Omental fat pad (tissue), 4 donors: Measurements from ENCODE around the gene CLMN. TPM values are rescaled to one million over a fixed set of nuclear protein-coding genes. Genes with fewer than 3 reads are reported as not detected.
A peak's percentile ranks its signal among the peaks of the same experiment; 100 is the strongest.

Source experiments
- ATAC-seq: fragments of 150-250 bp; one replicate; pipeline ENCODE4 v1.9.1; 2016; ENCODE audit warnings: mild to moderate bottlenecking, moderate library complexity; ENCODE audit not compliant: low FRiP score
- DNase-seq: peaks from one replicate; pipeline ENCODE4 v3.0.0-alpha.2; 2019; ENCODE audit warnings: low spot score
- CTCF ChIP-seq, 3 donors: fragments of 450-650 bp; IDR thresholded peaks; one replicate each; pipeline ENCODE4 v1.5.1; 2016 to 2017; ENCODE audit warnings: antibody characterized with exemption in 3 of 3, mild to moderate bottlenecking in 3 of 3, moderate library complexity in 2 of 3
- total RNA-seq, 4 donors: library from RNA; depleted of rRNA; stranded (reverse); fragments of >200 nt; gene quantifications; one replicate each; pipeline ENCODE4 v1.1.0, GENCODE V29; 2016

CLMN gene
- total RNA-seq, 4 donors from 2014 or later, result 25.1 to 41.9 (median 32.9) TPM

- ATAC-seq, result no peak
- TF ChIP-seq CTCF (IDR thresholded peaks at IDR 0.05), result no peak
- no peak for DNase-seq
These were observed 156.0 kb downstream of the CLMN start for GRCh38 chr14:95163666-95164065.

- DNase-seq, result no peak
- no peak for TF ChIP-seq CTCF (IDR thresholded peaks at IDR 0.05)
- ATAC-seq, result no peak
These were observed 156.6 kb downstream of the CLMN start for GRCh38 chr14:95163132-95163531.

GRCh38 chr14:95162641-95163040, 157.1 kb downstream of the CLMN start:
- no peak for TF ChIP-seq CTCF (IDR thresholded peaks at IDR 0.05)
- DNase-seq (no peak), ATAC-seq (no peak)

- DNase-seq (peak; percentile 95), ATAC-seq (peak; percentile 97)
- no peak for TF ChIP-seq CTCF (IDR thresholded peaks at IDR 0.05)
These were observed 162.2 kb downstream of the CLMN start, which contains the start of gene DICER1 for GRCh38 chr14:95157327-95158189. Gene DICER1 (minus strand): TSS chr14:95157529. CDS start chr14:95133458, 24,071 bp downstream.

GRCh38 chr14:95157048-95157326, 162.7 kb downstream of the CLMN start:
- no peak for TF ChIP-seq CTCF (IDR thresholded peaks at IDR 0.05)
- DNase-seq (no peak), ATAC-seq (peak; percentile 33)

- TF ChIP-seq CTCF (IDR thresholded peaks at IDR 0.05), result no peak
- no peak for DNase-seq
- ATAC-seq, result peak; percentile 31
These were observed 163.3 kb downstream of the CLMN start for GRCh38 chr14:95156161-95157047.
